ENCODE measurements around the gene DRC7.

The DRC7 gene

GRCh38 chr16:57751539-57752202 is 57.1 kb downstream of the DRC7 start:
- no peak for DNase-seq (ENCODE audit: low read depth)

GRCh38 chr16:57752203-57752580 is 57.6 kb downstream of the DRC7 start:
- no peak for DNase-seq (ENCODE audit: low read depth)

GRCh38 chr16:57752581-57753447 is 58.2 kb downstream of the DRC7 start:
- no peak for DNase-seq (ENCODE audit: low read depth)

GRCh38 chr16:57753448-57754353 is 59.1 kb downstream of the DRC7 start:
- no peak for DNase-seq (ENCODE audit: low read depth)

- DNase-seq (ENCODE audit: low read depth) = no peak
Measured at GRCh38 chr16:57754354-57755060, 59.9 kb downstream of the DRC7 start.

- DNase-seq (ENCODE audit: low read depth) = no peak
Measured at GRCh38 chr16:57755061-57755684, 60.6 kb downstream of the DRC7 start.

GRCh38 chr16:57755726-57756423 is 61.3 kb downstream of the DRC7 start:
- no peak for DNase-seq (ENCODE audit: low read depth)

- DNase-seq (ENCODE audit: low read depth) = no peak
Measured at GRCh38 chr16:57756424-57757325, 62.1 kb downstream of the DRC7 start.

- peak; percentile 81 for DNase-seq (ENCODE audit: low read depth)
Measured at GRCh38 chr16:57757326-57757786, 62.8 kb downstream of the DRC7 start.

GRCh38 chr16:57757883-57758282 is 63.3 kb downstream of the DRC7 start:
- no peak for DNase-seq (ENCODE audit: low read depth)

GRCh38 chr16:57758331-57759117 is 63.9 kb downstream of the DRC7 start:
- no peak for DNase-seq (ENCODE audit: low read depth)

GRCh38 chr16:57759131-57759530 is 64.5 kb downstream of the DRC7 start:
- DNase-seq (ENCODE audit: low read depth) = no peak

GRCh38 chr16:57759541-57760356 is 65.1 kb downstream of the DRC7 start:
- no peak for DNase-seq (ENCODE audit: low read depth)

- DNase-seq (ENCODE audit: low read depth) = no peak
Measured at GRCh38 chr16:57760357-57761160, 66.0 kb downstream of the DRC7 start.

- no peak for DNase-seq (ENCODE audit: low read depth)
Measured at GRCh38 chr16:57761301-57761700, 66.7 kb downstream of the DRC7 start.

- DNase-seq (ENCODE audit: low read depth) = no peak
Measured at GRCh38 chr16:57761957-57762356, 67.4 kb downstream of the DRC7 start.

Data from activated T-cell treated with anti-CD3 and anti-CD28 coated beads for 24 hours (primary cell).